Transverse colon (tissue), 3 donors: ENCODE measurements around the gene MLLT1.

ENCODE experiments used
- POLR2A ChIP-seq: fragments of 450-650 bp; IDR thresholded peaks from one replicate; pipeline ENCODE4 v1.6.1; 2016; ENCODE audit warnings: antibody characterized with exemption, mild to moderate bottlenecking, moderate library complexity
- TF ChIP-seq, protein P1 (sequence below), 5 experiments: fragments of 200-600 bp in 3 of 5; fragments of 450-650 bp in 2 of 5; sonication (generic) in 3 of 5; IDR thresholded peaks; 1 replicate in 2 of 5; 2 replicates in 3 of 5; pipeline ENCODE4 v1.5.1; 2016 to 2017; ENCODE audit warnings: antibody characterized with exemption in 5 of 5, inconsistent platforms in 3 of 5, mild to moderate bottlenecking in 2 of 5, moderate library complexity in 1 of 5

DNA sequence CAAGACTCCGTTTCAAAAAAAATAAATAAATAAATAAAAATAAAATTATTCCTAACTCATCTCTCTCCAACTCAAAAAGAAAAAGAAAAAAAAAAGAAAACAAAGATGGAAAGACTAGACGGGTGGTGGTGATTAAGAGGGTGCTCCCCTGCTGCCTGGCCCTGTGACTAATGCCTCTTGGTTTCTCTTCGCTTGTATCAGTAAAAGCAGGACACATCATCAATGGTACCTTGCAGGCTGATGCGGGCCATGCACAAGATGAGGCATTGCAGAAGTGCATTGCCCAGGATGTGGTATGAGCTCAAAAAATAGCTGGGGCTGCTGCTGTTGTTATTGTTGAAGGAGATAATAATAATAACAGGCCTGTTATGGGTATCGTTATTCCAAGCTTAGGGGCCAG, 39.0 kb upstream of the MLLT1 start:
- TF ChIP-seq POLR2A: no peak
- TF ChIP-seq, protein P1, sequence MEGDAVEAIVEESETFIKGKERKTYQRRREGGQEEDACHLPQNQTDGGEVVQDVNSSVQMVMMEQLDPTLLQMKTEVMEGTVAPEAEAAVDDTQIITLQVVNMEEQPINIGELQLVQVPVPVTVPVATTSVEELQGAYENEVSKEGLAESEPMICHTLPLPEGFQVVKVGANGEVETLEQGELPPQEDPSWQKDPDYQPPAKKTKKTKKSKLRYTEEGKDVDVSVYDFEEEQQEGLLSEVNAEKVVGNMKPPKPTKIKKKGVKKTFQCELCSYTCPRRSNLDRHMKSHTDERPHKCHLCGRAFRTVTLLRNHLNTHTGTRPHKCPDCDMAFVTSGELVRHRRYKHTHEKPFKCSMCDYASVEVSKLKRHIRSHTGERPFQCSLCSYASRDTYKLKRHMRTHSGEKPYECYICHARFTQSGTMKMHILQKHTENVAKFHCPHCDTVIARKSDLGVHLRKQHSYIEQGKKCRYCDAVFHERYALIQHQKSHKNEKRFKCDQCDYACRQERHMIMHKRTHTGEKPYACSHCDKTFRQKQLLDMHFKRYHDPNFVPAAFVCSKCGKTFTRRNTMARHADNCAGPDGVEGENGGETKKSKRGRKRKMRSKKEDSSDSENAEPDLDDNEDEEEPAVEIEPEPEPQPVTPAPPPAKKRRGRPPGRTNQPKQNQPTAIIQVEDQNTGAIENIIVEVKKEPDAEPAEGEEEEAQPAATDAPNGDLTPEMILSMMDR (IDR thresholded peaks at IDR 0.05): no peak
